ENCODE measurements around the gene NSG1.

DNA sequence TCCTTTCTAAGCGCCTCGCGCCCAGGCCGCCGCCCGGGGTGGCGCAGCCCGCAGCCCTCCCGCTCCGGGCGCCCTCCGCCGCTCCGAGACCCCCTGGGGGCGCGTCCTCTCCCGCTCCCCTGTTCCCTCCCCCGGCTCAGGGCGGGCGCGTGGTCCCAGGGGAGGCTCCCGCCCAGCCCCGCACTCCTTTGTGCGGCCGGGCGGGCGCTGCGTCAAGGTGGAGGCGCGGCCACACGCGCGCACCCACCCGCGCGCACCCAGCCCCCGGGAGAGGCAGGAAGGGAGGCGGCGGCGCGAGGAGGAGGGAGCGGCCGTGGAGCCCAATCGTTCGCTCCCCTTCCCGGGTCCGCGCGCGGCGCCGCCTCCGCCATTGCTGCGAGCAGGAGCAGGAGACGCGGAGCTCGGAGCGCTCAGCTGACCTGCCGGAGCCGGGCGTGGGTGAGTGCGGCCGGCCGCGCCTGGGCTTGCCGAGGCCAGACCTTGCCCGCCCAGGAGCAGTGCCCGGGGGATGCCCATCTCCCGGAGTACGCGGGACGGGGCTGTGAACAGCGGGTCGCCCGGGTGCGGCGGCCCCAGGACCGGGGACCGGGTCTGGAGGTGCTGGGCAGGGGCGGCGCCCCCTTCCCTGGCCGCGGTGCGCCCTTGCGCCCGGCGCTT, at the start of gene NSG1:
- TF ChIP-seq, protein P1, sequence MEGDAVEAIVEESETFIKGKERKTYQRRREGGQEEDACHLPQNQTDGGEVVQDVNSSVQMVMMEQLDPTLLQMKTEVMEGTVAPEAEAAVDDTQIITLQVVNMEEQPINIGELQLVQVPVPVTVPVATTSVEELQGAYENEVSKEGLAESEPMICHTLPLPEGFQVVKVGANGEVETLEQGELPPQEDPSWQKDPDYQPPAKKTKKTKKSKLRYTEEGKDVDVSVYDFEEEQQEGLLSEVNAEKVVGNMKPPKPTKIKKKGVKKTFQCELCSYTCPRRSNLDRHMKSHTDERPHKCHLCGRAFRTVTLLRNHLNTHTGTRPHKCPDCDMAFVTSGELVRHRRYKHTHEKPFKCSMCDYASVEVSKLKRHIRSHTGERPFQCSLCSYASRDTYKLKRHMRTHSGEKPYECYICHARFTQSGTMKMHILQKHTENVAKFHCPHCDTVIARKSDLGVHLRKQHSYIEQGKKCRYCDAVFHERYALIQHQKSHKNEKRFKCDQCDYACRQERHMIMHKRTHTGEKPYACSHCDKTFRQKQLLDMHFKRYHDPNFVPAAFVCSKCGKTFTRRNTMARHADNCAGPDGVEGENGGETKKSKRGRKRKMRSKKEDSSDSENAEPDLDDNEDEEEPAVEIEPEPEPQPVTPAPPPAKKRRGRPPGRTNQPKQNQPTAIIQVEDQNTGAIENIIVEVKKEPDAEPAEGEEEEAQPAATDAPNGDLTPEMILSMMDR (IDR thresholded peaks at IDR 0.05): no peak
- TF ChIP-seq EZH2phosphoT487 (IDR thresholded peaks at IDR 0.05): peak; percentile 70
